K562 (cell line): ENCODE results near the gene DNASE1L3. TPM values are rescaled to one million over a fixed set of nuclear protein-coding genes. Genes with fewer than 3 reads are reported as not detected.

Experiments
- ARID4B ChIP-seq: sonication (generic); formaldehyde crosslinking; IDR thresholded peaks from 2 replicates; pipeline ENCODE4 v1.8.0; 2022; ENCODE audit warnings: mild to moderate bottlenecking, missing genetic modification reagents
- BRCA1 ChIP-seq, 2 experiments: fragments of 450-650 bp in 1 of 2; sonication (generic) in 1 of 2; formaldehyde crosslinking in 1 of 2; IDR thresholded peaks; 2 replicates each; pipeline versions ENCODE4 v1.5.0 to v1.6.1; 2017 to 2020; ENCODE audit warnings: mild to moderate bottlenecking in 1 of 2, missing genetic modification reagents in 1 of 2
- EP400 ChIP-seq: fragments of 450-650 bp; IDR thresholded peaks from 2 replicates; pipeline ENCODE4 v1.6.1; 2017; ENCODE audit warnings: antibody characterized with exemption, mild to moderate bottlenecking, moderate library complexity
- GATA2 ChIP-seq: sonication (generic); formaldehyde crosslinking; IDR thresholded peaks from 2 replicates; pipeline ENCODE4 v1.4.0; 2020; ENCODE audit warnings: mild to moderate bottlenecking, missing genetic modification reagents
- KLF13 ChIP-seq: fragments of 450-650 bp; IDR thresholded peaks from 2 replicates; pipeline ENCODE4 v1.6.1; 2016; ENCODE audit warnings: missing genetic modification characterization, low read depth, mild to moderate bottlenecking, missing compliant biosample characterization, moderate library complexity, borderline replicate concordance
- MBD1 ChIP-seq: fragments of 250-450 bp; sonication (Bioruptor Pico); IDR thresholded peaks from 2 replicates; pipeline ENCODE4 v1.8.0; 2022; ENCODE audit warnings: inconsistent platforms
- MBD2 ChIP-seq: sonication (generic); IDR thresholded peaks from 2 replicates; pipeline ENCODE4 v1.6.1; 2016; ENCODE audit warnings: low read depth, borderline replicate concordance
- MCM3 ChIP-seq: fragments of 450-650 bp; IDR thresholded peaks from 2 replicates; pipeline ENCODE4 v1.6.1; 2016
- MEF2A ChIP-seq: IDR thresholded peaks from 2 replicates; pipeline ENCODE4 v1.6.1; 2011; ENCODE audit warnings: low read depth, mild to moderate bottlenecking, low read length, moderate library complexity; ENCODE audit not compliant: control insufficient read depth
- NFXL1 ChIP-seq: fragments of 450-650 bp; formaldehyde crosslinking; IDR thresholded peaks from 2 replicates; pipeline ENCODE4 v1.4.0; 2021; ENCODE audit warnings: mild to moderate bottlenecking
- SAFB ChIP-seq: fragments of 200-400 bp; formaldehyde crosslinking; IDR thresholded peaks from 2 replicates; pipeline ENCODE4 v1.6.1; 2017; ENCODE audit warnings: low read depth, low read length, borderline replicate concordance
- SLC30A9 ChIP-seq: fragments of 250-450 bp; sonication (Bioruptor Pico); IDR thresholded peaks from 2 replicates; pipeline ENCODE4 v1.8.0; 2022; ENCODE audit warnings: mild to moderate bottlenecking, moderate library complexity
- TCF3 ChIP-seq: sonication (generic); formaldehyde crosslinking; IDR thresholded peaks from 2 replicates; pipeline ENCODE4 v1.4.0; 2020; ENCODE audit warnings: mild to moderate bottlenecking, missing genetic modification reagents
- TRIM24 ChIP-seq, 2 experiments: fragments of 450-650 bp; IDR thresholded peaks; 2 replicates each; pipeline ENCODE4 v1.6.1; 2016
- ZBTB11 ChIP-seq, 3 experiments: fragments of 200-800 bp in 1 of 3; fragments of 250-450 bp in 1 of 3; fragments of 450-650 bp in 1 of 3; sonication (Bioruptor Pico) in 1 of 3; sonication (Bioruptor generic) in 1 of 3; formaldehyde crosslinking in 1 of 3; IDR thresholded peaks; 2 replicates each; pipeline versions ENCODE4 v1.6.1 to v1.8.0; 2016 to 2022; ENCODE audit warnings: mild to moderate bottlenecking in 2 of 3, missing genetic modification characterization in 2 of 3, missing compliant biosample characterization in 1 of 3, moderate library complexity in 1 of 3
- ZFP1 ChIP-seq: fragments of 450-650 bp; formaldehyde crosslinking; IDR thresholded peaks from 2 replicates; pipeline ENCODE4 v1.4.0; 2020; ENCODE audit warnings: mild to moderate bottlenecking, mixed read lengths
- ZNF175 ChIP-seq: fragments of 200-800 bp; sonication (Bioruptor generic); IDR thresholded peaks from 2 replicates; pipeline ENCODE4 v1.6.1; 2016; ENCODE audit warnings: low read depth, mild to moderate bottlenecking, missing genetic modification characterization, missing compliant biosample characterization
- polyA plus RNA-seq, 8 experiments: library from polyadenylated mRNA; depleted of rRNA in 4 of 8; stranded (reverse) in 5 of 8; unstranded in 3 of 8; fragments of >200 nt; fragmentation: Nextera tagmentation in 2 of 8; fragmentation: Illumina TruSeq in 1 of 8; extraction: Ambion mirVana in 2 of 8; extraction: Trizol in 1 of 8; gene quantifications; 2 replicates each; pipeline versions ENCODE4 v1.2.1 to v1.2.3, GENCODE V29; 2011 to 2014; ENCODE audit warnings: inconsistent platforms in 1 of 8, missing spikeins in 1 of 8
- total RNA-seq, 7 experiments: library from RNA; depleted of rRNA in 6 of 7; stranded (reverse); fragments of >200 nt in 6 of 7; fragmentation: Illumina TruSeq in 2 of 7; extraction: Trizol in 2 of 7; gene quantifications; 2 replicates each; pipeline versions ENCODE4 v1.2.1 to v1.2.3, GENCODE V29; 2011 to 2021; ENCODE audit warnings: low replicate concordance in 1 of 7

DNASE1L3 gene
- total and polyA plus RNA-seq, 9 of the 15 experiments (the other 6 are each of a cell fraction or from before 2014, with no cell fraction given) = 0.06 TPM; not detected in 8

- peak; percentile 93 for TF ChIP-seq ZNF175 (CRISPR knock-in tag)
- peak in 1 of 2 experiments; percentile 76; a peak in 3 of 4 replicates for TF ChIP-seq TRIM24 (IDR thresholded peaks at IDR 0.05)
- TF ChIP-seq KLF13 (tag) = no peak
- TF ChIP-seq NFXL1 (CRISPR knock-in tag) = no peak
- TF ChIP-seq SLC30A9 (CRISPR knock-in tag) = no peak
- peak; percentile 93 for TF ChIP-seq EP400
- no peak for TF ChIP-seq SAFB
- 0 out of 6 replicates have a peak, but pooled peaks of 1 of the 3 experiments have one; percentile 49 for TF ChIP-seq ZBTB11 (CRISPR knock-in tag; IDR thresholded peaks at IDR 0.05)
- no peak for TF ChIP-seq MCM3
- TF ChIP-seq BRCA1 (IDR thresholded peaks at IDR 0.05) = no peak
- no peak for TF ChIP-seq BRCA1 (CRISPR knock-in tag; IDR thresholded peaks at IDR 0.05)
- TF ChIP-seq ZFP1 (CRISPR knock-in tag) = no peak
- no peak for TF ChIP-seq ARID4B (CRISPR knock-in tag)
- no peak for TF ChIP-seq MBD2
- TF ChIP-seq MBD1 (CRISPR knock-in tag) = no peak
- no peak for TF ChIP-seq GATA2
- TF ChIP-seq TCF3 (CRISPR knock-in tag) = peak; percentile 31
- no peak for TF ChIP-seq MEF2A
Observed at GRCh38 chr3:58161435-58162398, 49.1 kb downstream of the DNASE1L3 start (continued).
